D721Med (cell line): ENCODE data around the gene CRTC1.

Experiments
- DNase-seq: peaks from one replicate; pipeline ENCODE4 v3.0.0; 2011; ENCODE audit warnings: low spot score; ENCODE audit not compliant: insufficient read length
- FAIRE-seq: peaks from 2 replicates; lab custom pipeline; 2011; peaks lifted over from hg19 to GRCh38; lab: Jason Lieb, UNC
- TF ChIP-seq, protein P1 (sequence below): IDR thresholded peaks from 2 replicates; pipeline ENCODE4 v1.5.1; 2012; ENCODE audit warnings: mild to moderate bottlenecking, control low read depth; ENCODE audit not compliant: insufficient read depth; ENCODE audit errors: missing control alignments

CRTC1 gene

DNA sequence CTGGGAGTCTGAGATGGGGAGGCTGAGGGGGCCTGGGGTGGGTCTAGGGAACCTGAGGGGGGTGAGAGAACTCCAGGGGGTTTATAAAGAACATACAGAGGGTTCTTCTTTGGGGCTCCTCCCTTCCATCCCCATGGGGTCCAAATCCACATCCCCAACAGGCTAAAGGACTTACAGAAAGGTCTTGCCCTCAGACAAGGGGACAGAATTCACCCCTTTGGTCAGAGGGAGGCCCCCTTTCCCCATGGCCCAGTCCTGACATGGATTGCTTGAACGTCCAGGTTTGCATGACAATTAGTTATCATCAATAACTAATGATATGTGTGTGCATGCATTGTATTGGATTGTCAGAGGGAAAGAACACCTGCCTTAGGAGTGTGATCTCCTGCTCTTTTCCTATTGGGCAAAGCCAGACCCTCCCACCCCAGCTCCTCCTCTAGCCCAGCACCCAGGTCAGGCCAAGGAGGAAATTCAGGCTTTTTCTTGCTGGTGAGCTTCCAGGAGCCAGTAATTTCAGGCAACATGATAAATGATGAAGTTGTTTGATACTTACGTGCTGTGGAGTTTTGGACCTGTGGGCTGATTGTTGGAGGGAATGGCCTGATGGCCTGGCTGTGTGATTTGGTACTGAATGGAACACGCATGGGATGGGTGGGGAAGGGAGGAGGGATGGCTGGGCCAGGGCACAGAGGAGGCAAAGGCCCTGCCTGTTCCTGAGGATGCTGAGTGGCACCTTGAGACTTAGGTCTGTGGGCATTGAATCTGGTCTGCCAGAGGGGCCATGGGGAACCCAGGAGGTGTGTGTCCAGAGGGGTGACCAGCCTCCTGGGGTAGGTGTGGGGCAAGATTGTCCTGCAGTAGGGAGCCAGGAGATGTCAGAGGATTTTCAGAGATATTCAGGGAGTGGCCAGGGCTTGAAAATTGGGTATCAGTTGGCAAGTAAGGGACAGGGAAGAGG lies 45.5 kb upstream of the CRTC1 start:
- FAIRE-seq (no peak), DNase-seq (no peak)

DNA sequence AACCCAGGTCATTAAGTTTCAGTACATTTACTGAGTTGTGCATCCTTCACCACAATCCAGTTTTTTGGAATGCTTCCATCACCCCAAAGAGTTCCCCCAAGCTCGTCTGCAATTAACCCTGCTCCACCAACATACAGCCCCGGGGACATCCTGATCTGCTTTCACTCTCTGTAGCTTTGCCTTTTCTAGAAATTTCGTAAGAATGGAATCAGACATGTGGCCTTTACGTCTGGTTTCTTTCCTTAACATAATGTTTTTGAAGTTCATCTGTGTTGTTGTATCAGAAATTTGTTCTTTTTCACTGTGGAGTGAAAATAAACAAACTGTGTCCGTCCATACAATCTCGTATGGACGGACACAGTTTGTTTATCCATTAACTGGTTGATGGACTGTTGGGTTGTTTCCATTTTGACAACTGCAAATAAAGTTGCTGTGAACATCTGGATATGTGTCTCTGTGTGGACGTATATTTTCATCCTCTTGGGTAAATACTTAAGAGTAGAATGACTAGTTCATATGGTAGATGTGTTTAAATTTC lies 43.7 kb upstream of the CRTC1 start:
- DNase-seq (no peak), FAIRE-seq (no peak)
- TF ChIP-seq, protein P1, sequence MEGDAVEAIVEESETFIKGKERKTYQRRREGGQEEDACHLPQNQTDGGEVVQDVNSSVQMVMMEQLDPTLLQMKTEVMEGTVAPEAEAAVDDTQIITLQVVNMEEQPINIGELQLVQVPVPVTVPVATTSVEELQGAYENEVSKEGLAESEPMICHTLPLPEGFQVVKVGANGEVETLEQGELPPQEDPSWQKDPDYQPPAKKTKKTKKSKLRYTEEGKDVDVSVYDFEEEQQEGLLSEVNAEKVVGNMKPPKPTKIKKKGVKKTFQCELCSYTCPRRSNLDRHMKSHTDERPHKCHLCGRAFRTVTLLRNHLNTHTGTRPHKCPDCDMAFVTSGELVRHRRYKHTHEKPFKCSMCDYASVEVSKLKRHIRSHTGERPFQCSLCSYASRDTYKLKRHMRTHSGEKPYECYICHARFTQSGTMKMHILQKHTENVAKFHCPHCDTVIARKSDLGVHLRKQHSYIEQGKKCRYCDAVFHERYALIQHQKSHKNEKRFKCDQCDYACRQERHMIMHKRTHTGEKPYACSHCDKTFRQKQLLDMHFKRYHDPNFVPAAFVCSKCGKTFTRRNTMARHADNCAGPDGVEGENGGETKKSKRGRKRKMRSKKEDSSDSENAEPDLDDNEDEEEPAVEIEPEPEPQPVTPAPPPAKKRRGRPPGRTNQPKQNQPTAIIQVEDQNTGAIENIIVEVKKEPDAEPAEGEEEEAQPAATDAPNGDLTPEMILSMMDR: no peak

More for the DNA sequence above, 45.5 kb upstream of the CRTC1 start:
- TF ChIP-seq, protein P1: no peak

DNA sequence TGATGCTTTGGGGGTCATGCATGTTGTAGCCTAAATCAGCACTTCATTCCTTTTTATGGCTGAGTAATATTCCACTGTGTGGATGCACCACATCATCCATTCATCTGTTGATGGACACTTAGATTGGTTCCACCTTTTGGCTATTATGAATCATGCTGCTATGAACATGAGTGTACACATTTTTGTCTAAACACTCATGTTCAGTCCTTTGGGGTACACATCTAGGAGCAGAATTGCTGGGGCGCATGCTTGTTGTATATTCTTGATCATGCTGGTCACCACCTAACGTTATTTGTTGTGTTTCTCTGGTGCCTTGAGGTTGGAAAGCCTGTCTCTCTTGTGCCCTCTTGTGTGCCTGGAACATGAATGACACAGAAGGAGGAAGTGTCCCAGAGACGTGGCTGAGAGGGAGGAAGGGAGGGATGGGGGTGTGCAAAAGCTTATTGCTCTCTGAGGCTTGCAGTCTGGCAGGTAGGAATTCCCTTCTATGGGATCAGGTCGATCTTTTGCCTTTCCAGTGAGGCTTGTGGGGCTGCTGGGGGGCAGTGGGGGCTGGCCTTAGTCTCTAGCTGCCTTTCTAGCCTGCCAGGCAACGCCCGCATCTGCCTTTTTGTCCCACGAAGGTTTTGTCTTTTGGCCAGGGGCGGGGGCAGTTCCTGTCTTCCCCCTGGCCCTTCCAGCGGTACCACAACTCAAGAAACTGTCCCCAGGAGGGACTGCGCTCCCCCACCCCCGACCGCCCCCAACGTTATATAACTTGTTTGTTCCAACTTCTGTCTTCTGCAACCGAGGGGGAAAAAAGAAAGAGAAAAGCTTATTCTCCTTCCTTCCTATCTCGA lies 39.1 kb upstream of the CRTC1 start:
- FAIRE-seq (no peak), DNase-seq (no peak)
- TF ChIP-seq, protein P1: no peak

DNA sequence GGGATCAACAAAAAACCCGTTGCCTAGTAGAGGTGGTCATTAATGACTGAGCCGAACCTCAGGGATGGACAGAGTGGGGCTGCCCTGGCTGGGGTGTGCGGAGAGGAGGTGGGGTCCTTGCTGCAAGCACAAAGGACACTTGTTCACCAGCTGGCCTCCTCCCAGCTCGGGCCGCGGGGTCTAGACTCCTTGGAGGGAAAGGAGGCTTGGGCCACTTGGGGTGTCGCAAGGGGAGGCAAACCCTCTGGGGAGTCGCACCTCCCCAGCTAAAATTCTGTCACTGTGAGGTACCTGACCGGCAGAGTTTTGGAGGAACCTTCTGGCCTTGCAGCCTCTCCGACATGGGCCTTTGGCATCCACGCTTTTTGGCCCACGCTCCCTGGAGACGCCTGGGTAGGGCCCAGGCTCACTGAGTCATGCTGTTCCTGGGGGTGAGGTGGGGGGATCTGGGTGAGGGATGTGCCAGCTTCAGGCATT lies 38.4 kb upstream of the CRTC1 start:
- DNase-seq (no peak), FAIRE-seq (no peak)
- TF ChIP-seq, protein P1: no peak

DNA sequence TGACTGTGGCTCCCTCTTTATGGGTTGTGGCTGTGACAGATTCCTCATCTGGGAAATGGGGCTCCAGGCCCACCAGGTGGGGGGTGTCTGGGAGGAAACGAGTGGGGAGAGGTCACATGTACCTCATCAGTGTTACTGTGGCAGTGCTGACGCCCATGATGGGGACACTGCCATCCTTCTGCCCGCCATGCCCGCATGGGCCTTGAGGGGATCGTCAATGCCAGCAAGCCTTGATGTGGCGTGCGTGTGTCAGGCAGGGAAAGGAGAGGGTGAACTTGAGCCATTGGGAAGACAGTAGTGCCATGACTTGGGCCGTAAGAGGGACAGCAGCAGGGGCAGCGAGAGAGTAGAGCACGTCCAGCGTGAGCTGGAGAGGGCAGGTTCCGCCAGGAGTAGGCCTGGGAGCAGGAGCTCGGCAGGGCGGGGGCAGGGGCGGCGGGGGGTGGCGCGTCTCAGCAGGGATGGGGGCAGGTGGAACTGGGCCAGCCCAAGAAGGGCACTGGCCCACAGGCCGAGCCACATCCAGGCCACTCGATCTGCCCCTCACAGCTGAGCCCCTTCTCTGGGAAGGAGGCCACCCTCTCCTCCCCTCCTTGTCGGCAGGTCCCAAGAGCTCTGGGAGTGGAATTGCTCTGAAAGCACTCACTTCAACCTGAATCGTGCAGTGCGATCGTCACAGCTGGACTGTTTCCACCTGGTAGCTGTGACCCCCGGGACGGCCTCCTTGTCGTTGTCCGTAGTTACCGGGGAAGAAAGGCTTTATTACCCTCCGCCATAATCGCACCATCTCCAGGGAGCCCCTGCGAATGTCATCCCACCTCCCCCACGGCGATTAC lies 36.7 kb upstream of the CRTC1 start:
- no peak for DNase-seq
- no peak for FAIRE-seq
- TF ChIP-seq, protein P1: no peak

DNA sequence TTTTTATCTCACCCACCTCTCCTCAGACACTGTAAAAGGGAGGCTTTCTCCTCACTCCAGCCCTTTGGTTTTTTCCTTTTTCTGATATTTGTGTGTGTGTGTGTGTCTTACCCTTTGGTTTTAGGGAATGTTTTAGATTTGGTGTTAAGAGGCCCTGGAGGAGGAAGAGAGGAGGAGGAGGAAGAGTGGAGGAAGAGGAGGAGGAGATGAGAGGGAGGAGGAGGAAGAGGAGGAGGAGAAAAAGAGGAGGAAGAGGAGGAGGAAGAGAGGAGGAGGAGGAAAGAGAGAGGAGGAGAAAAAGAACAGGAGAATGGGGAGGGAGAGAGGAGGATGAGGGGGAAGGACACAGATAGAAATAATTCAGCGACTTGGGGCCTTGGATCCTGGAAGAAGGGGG lies 36.1 kb upstream of the CRTC1 start:
- no peak for DNase-seq
- no peak for FAIRE-seq
- TF ChIP-seq, protein P1: no peak
